HG03103 (cell line): ENCODE measurements around the gene SKI.

ENCODE experiments used
- ATAC-seq: cut with Tn5 transposase; IDR thresholded peaks from one replicate; pipeline ENCODE4 v1.9.1; 2021; ENCODE audit warnings: low read depth; ENCODE audit not compliant: unreplicated experiment

The SKI gene

DNA sequence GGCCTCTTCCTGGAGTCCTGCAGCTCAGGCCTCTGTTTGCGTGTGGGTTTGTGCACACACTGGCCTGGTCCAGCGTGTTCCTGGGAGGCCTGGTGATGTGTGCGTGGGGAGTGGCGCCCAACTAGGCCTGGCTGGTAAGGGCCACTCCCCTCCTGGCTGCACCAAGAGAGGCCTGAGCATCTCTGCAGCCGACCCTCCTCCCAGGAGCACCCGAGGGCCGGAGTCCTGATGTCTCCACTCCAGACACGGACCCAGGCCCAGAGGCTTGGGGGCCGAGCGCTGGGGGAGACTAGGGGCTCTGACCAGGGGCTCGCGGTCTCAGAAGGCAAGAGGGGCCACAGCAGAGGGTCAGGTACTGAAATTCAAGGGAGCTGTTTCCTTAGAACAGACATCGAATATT, 130.0 kb downstream of the SKI start:
- ATAC-seq: no peak

DNA sequence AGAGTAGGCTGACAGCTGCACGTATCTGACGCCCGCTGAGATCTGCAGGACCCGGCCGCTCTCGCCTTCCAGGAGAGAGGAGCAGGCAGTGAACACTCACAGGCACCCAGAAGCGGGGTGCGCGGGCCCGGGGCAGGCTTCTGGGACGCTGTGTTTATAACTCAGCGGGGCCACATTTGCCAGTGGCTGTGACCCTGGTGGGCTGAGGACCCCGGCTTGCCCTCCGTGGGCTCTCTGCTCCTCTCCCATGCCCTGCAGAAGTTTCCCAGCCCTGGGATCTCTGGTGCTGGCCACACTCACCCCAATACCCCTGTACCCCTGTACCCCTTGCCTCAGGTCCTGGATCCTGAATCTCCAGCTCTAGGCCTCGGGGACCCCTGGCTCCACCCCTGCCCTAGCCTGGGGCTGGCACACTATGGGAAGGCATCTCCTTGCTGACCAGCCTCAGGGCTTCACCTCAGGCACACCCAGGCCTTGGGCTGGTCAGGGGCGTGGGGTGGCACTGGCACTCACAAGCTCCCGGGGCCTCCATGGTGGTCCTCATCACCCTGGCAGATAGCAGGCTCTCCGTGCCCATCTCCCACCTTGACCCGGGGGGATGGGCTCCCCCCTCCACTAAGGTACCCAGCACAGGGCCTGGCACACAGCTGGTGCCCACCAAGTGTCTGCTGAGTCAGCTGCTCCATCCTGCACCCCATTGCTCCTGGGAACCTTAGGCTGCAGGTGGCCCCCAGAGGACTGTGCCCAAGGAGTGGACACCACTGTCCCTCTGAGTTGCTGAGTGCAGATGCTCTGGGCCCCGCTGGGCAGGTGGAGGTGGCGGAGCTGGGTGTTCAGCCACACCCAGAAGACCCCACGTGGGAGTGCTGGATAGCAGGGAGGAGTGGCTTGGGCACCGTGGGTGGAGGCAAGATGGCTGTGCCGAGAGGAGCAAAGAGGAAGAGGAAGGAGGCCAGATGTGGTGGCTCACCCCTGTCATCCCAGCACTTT, 130.8 kb downstream of the SKI start:
- ATAC-seq: no peak
